H7 (cell line): ENCODE results near the gene SHC3. TPM values are rescaled to one million over a fixed set of nuclear protein-coding genes. Genes with fewer than 3 reads are reported as not detected.

ENCODE experiments used
- DNase-seq: peaks from one replicate; pipeline ENCODE4 v3.0.0; 2012
- H3K27me3 ChIP-seq: 2 replicates; pipeline ENCODE4 v1.6.0; 2011; ENCODE audit warnings: mild to moderate bottlenecking, low read length; ENCODE audit not compliant: control insufficient read depth, insufficient read depth
- H3K36me3 ChIP-seq: replicated peaks from 2 replicates; pipeline ENCODE4 v1.5.1; 2011; ENCODE audit warnings: low read length; ENCODE audit not compliant: control insufficient read depth, insufficient read depth
- H3K4me3 ChIP-seq: 2 replicates; pipeline ENCODE4 v1.5.1; 2011; ENCODE audit warnings: low read depth, mild to moderate bottlenecking, control low read depth, low read length, moderate library complexity; ENCODE audit not compliant: insufficient read depth
- total RNA-seq: library from RNA; depleted of rRNA; stranded (reverse); fragments of >200 nt; shearing (Covaris generic); gene quantifications from 2 replicates; pipeline ENCODE4 v1.2.3, GENCODE V29; 2014

The SHC3 gene
- total RNA-seq, 1 experiment from 2014 or later = 13.2 TPM

DNA sequence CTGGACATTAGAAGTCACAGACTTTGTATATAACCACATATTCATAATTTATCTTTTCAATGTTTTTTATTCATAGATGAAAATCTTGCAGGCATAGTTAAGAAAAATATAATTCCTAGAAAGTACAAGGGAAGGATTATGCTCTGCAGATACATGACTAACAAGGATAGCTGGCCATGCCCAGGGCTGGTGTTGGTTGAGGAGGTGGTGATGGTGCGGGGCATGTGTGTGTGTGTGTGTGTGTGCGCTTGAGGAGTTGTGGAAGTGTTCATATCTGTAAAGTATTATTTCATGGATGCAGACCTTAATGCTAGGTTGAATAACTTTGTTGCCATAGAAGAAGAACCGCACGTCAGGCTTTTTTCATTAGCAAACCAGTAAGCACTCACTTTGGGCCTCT, 186.1 kb downstream of the SHC3 start:
- Histone ChIP-seq H3K4me3 (peak overlapping the region; percentile 87; the same call in 1 of the 2 replicates), H3K27me3 (peaks cover 4% of the 10 kb centered on the region), H3K36me3 (no peaks in the 10 kb centered on the region)
- DNase-seq = no peak

DNA sequence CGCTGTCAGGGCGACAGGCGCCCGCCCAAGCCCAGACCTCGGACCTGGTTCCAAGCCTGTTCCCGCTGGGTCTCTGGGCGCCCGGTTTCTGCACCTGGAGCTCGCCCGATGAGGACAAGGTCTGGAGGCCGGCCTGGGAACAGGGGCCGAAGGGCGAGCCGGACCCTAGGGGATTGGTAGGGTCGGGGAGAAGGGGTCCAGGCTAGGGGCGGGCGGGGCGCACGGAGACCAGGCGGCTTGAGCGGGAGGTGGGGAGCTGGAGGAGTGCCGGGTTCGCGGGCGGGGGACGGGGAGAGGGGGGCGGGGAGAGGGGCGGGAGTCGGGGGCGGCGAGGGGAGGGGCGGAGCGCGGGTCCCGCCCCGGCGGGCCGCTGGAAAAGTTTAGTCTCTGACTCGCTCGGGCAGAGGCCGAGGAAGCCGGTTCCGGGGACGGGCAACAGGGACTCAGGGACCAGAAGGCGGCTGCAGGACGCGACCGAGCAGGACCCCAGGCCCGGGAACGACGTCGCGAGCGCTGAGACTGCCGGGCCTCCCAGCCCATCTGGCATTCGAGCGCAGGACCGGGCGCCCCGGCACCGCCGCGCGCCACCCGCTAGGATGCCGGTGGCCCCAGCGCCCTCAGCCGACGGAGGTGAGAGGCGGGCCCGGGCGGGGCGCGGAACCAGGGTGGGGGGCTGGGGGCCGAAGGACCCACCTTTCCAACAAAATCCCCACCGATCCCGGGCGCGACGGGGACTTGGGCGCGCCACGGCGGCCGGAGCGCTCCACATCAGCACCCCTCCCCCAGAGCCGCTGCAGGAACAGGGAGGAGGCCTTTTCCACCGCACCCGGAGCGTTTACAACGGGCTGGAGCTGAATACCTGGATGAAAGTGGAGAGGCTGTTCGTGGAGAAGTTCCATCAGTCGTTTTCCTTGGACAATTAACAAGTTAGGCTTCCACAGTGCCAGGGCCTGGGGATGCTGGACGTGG, 187.3 kb downstream of the SHC3 start, which contains the start of gene S1PR3:
Gene S1PR3 (plus strand): TSS at position 403 of the 969 bp plus-strand sequence. CDS start 9,733 bp downstream, outside the sequence.
- Histone ChIP-seq H3K27me3 (peaks cover 4% of the 10 kb centered on the region), H3K4me3 (peak within 1 kb of the TSS; percentile 87), H3K36me3 (no peaks in the 10 kb centered on the region)
- peak; percentile 98 for DNase-seq

DNA sequence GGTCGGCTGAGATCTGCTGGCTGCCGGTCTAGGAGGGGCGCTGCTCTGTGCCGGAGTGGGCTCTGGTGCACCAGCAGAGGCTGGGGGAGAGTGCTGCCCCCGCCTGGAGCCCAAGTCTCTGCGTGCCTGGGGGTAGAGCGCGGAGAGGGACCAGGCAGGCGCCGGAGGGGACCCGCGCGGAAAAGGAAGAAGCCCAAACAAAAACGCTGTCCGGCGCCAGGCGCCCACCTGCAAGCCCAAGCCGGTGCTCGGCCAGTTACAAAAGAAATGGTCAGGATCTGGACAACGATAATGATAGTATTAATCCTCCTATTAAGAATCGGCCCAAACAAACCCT, 187.9 kb downstream of the SHC3 start:
- DNase-seq = peak; percentile 92
- H3K27me3 ChIP-seq = peaks cover 4% of the 10 kb centered on the region
- H3K36me3 ChIP-seq = no peaks in the 10 kb centered on the region
- peak overlapping the region; percentile 87 for H3K4me3 ChIP-seq

DNA sequence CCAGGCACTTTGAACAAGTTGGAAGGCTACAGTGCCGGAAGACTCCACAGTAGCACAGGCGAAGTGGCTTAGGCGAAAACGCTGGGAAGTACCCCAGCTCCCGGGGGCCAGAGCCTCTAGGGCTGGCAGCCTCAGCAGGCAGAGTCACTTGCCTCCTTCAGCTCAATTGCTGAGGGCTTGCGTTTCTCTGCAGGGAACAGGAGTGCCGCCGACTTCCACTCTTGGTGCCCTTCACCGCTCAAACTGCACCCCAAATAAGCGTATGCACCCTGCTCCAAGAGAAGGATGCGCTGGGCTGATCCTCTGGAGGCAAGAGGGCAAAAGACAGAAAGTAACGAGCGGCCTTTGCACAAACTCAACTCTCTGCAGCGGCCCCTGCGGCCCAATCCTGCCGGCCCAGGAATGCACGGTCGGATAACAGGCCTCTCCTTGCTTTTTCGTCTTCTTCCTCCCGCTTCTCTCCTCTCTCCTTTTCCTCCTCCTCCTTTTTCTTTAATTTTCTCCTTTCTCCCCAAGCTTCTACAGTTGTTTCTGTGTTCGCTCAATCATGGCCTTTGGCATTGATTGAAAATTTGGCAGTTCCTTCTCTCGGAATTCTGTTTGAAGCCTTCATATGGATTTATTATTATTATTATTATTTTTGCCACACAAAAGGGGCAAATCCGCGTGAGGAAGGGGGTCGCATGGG, 188.4 kb downstream of the SHC3 start:
- peaks cover 4% of the 10 kb centered on the region for H3K27me3 ChIP-seq
- H3K4me3 ChIP-seq = peak overlapping the region; percentile 87
- DNase-seq = peak; percentile 69
- H3K36me3 ChIP-seq = no peaks in the 10 kb centered on the region

DNA sequence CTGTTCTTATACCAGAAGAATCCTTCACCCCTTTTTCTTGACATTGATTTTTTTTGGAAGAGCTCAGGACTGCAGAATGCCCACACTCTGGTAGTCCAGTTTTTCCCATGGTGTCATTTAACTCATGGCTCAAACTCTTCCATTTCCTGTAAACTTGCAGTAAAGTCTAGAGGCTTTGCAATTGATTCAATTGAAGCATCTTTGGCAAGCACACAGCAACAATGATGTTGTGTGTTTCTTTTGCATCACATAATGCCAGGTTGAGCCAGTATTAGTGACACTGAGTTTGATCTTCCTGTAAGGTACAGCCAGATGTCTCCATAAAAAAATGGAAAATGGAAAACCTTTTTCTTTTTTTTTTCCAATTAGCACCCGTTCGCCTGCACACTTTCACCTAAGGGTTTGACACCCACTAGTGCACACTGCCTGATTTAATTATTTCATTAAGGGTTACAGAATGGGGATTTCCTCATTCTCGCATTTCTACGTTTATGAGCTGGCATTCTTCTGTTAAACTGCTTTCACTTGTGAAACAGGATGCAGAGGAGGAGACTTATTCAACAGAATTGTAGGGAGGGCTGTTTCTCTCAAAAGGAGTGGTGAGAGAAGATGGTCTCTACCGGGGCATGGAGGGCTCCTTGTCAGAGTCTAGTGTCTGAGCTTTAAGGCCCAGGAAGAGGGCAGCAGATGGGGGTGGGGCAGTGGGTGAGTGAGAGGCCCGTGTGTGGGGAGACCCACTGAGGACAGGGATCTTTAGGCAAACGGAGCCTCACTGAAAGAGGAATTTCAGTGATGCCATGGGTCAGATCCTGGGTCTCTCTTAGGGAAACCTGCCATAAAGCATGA, 189.6 kb downstream of the SHC3 start:
- H3K36me3 ChIP-seq = no peaks in the 10 kb centered on the region
- peaks cover 4% of the 10 kb centered on the region for H3K27me3 ChIP-seq
- no peak for DNase-seq
- no peak overlapping the region for H3K4me3 ChIP-seq

DNA sequence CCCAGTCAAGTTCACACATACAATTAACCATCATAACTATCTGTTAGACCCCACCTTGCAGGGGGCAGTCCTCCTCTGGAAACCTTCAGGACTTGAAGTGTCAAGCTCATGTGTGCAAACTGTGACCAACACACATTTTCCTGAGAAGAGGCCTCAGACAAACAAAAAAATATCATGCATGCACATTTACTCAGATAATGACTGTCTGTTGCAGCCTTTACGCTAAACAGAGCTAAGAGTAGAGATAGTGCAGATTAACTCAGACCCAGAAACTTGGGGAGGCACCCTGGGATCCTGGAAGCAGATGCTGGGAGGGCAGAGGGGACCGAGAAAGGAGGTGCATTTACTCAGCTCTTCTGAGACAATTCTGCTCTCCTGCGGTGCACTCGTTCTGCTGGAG, 191.0 kb downstream of the SHC3 start:
- Histone ChIP-seq H3K36me3 (no peaks in the 10 kb centered on the region), H3K4me3 (no peak overlapping the region)
- no peak for DNase-seq

DNA sequence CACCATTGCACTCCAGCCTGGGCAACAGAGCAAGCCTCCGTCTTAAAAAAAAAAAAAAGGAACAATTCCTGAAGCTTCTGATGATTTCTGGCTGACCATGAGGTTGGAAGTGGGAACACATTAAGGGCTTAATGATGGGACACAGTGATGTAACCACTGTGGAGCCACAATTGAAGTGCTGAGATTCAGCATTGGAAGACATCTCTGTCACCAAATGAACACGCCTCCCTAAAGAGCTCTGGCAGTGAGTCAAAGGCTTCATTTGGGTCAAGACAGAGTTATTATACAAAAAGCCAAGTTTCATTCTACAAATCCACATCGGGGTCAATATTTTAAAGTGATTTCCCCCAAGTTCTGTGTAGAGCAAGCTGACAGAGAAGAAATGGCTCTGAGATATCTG, 191.8 kb downstream of the SHC3 start:
- Histone ChIP-seq H3K36me3 (no peaks in the 10 kb centered on the region), H3K4me3 (no peak overlapping the region), H3K27me3 (peaks cover under 1% of the 10 kb centered on the region)
- DNase-seq = no peak

More for the DNA sequence above, 191.0 kb downstream of the SHC3 start:
- H3K27me3 ChIP-seq = peaks cover 4% of the 10 kb centered on the region

DNA sequence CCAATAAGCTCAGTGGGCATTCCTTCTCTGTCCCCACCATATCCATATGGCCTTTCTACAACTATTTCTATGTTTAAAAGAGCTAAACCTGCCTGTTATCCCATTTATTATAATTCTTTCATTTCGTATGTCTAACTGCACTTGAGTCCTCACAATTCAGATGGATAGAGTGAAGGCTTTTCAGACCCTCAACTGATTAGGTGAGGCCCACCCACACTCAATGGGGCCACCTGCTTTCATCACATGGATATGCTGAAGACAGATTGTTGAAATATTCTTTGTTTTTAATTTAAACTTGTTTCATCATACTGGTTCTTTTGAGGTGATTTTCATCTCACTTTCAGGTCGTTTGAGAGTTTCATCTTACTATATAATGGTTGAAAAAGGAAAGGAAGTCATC, 193.0 kb downstream of the SHC3 start:
- Histone ChIP-seq H3K36me3 (no peaks in the 10 kb centered on the region), H3K4me3 (no peak overlapping the region), H3K27me3 (no peaks in the 10 kb centered on the region; the same call in 1 of the 2 replicates)
- DNase-seq = no peak

DNA sequence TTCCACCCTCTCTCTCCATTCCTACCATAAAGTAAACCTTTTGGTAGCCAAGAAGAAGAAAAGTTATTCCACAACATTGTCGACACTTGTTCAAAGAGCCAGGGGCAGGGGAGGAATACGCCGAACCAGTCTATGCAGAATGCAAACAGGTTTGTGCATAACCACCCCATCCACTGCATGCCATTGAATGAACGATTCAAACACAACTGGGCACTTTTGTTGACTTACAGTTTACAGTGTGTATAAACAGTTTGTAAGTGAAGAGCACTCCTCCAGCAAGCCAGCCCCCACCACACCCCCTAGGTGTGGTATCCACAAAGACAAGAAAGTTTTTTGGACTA, 194.1 kb downstream of the SHC3 start:
- no peaks in the 10 kb centered on the region; the same call in 1 of the 2 replicates for H3K27me3 ChIP-seq
- no peak for DNase-seq

DNA sequence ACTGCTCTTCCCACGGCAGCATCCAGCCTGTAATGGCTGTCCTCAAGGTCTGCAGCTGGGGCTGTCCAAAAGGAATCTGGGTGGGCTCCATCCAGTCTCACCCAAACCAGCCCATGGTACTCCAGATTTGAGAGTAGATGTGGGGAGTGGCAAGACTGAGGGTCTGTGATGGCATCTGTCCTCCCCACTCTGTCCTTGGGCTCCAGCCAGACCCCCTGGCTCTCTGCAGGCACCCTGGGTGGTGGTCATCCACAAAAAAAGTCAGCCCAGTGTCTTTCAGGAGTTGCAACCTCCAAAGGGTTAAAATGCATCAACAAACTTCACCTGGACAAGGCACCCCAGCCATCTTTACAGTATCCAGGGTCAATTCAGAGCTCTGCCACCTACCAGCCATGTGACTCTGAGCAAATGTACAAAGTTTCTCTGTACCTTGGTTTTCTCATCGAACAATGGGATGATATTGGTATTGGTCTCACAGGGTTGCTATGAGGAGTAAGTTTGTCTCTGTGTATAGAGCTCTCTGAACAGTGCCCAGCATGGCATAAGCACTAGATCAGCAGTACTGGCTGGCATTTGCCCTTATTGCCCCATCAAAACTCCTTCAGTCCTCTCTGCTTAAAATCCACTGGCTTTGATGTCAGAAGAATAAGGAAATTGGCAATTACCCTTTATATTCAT, 194.6 kb downstream of the SHC3 start:
- no peaks in the 10 kb centered on the region for H3K36me3 ChIP-seq
- DNase-seq = no peak

More for the DNA sequence above, 194.1 kb downstream of the SHC3 start:
- no peaks in the 10 kb centered on the region for H3K36me3 ChIP-seq
- no peak overlapping the region for H3K4me3 ChIP-seq

DNA sequence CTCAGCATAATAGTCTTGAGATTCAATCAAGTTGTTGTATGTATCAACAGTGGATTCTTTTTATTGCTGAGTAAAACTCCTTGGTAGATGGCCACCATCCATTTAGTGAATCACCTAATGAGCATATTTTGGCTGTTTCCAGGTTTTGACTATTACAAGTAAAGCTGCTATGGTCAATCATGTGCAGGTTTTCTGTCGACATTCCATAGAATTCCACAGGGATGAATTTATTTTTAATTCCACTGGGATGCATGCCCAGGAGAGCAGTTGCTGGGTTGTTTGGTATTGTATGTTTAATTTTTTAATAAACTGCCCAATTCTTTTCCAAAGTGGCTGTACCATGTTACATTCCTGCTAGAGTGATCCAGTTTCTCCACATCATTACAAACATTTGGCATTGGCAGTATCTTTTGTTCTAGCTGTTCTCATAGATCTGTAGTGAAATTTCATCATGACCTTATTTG, 197.8 kb downstream of the SHC3 start:
- no peaks in the 10 kb centered on the region for H3K36me3 ChIP-seq
- no peak overlapping the region for H3K4me3 ChIP-seq
- H3K27me3 ChIP-seq = no peaks in the 10 kb centered on the region
- no peak for DNase-seq

More for the DNA sequence above, 194.6 kb downstream of the SHC3 start:
- Histone ChIP-seq H3K27me3 (no peaks in the 10 kb centered on the region), H3K4me3 (no peak overlapping the region)

DNA sequence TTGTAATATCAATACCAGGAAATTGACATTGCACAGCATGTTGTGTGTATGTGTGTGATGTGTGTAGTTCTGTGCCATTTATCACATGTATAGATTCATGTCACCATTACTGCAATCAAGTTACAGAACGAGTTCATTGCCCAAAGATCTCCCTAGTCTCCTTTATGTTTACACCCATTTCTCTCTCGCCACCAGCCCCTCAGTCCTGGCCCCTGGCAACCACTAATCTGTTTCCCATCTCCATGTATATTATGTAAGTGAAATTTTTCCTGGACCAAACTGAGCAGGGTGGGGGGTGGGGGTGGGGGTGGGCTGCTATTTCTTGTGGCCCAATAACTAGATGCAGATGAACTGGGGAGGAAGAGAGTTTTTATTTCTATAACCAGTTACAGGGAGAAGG, 198.8 kb downstream of the SHC3 start:
- DNase-seq = no peak
- no peaks in the 10 kb centered on the region for H3K36me3 ChIP-seq
- no peak overlapping the region for H3K4me3 ChIP-seq
- H3K27me3 ChIP-seq = no peaks in the 10 kb centered on the region

DNA sequence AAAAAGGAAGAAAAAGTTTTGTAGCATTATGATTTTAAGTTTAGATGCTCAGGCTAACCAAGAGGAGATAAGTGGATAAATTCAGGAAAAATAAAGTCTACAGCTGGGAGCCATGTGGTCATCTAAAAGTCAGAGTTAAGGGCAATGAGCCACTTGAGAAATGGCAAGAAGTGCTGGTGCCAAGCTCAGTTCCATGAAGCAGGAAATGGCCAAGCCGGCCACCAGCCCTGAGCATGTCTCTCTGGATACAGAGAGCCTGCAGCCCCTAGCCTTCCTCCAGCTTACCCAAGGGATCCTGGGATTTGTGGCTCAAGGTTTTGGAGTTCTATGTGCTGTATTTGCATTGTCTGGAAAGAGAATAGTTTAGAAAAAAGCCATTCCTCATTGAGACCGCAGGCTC, 199.6 kb downstream of the SHC3 start:
- Histone ChIP-seq H3K27me3 (no peaks in the 10 kb centered on the region), H3K36me3 (no peaks in the 10 kb centered on the region), H3K4me3 (no peak overlapping the region)
- no peak for DNase-seq

DNA sequence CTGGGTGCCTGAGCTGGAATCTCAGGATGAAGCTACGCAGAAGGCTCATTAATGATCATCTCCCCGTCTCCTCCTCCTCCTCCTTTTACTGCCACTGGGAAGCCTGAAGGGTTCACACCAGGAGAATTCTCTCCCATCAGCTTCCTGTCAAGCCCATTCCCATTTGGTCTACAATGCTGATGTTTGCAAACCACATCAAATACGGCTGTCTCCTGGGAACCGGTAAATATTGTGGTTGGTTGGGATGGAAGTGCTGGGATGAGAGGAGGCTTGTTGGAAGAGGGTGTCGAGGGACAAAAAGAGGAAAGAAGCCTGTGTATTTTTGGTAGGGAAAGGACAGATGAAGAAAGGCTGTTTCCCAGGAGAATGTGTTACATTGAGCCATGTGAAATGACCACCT, 200.6 kb downstream of the SHC3 start:
- H3K4me3 ChIP-seq = no peak overlapping the region
- H3K27me3 ChIP-seq = no peaks in the 10 kb centered on the region
- no peak for DNase-seq
- H3K36me3 ChIP-seq = no peaks in the 10 kb centered on the region
